Stimulated activated CD8-positive, alpha-beta memory T cell treated with anti-CD3 and anti-CD28 coated beads, Interleukin-7, amount 100 ng/mL, for 48 hours (primary cell): ENCODE data around the gene PPP1R1C.

Experiments used
- DNase-seq, 2 donors: peaks; one replicate each; pipeline ENCODE4 v3.0.0-alpha.2; 2020; ENCODE audit warnings: low read depth in 1 of 2; ENCODE audit errors: extremely low read depth in 1 of 2

The PPP1R1C gene

GRCh38 chr2:182058056-182058455 is 72.4 kb downstream of the PPP1R1C start:
- DNase-seq = no peak

GRCh38 chr2:182061739-182062138 is 76.1 kb downstream of the PPP1R1C start:
- no peak for DNase-seq

- no peak for DNase-seq
Measured at GRCh38 chr2:182062329-182062972, 76.8 kb downstream of the PPP1R1C start.

- no peak for DNase-seq
Measured at GRCh38 chr2:182064019-182064778, 78.5 kb downstream of the PPP1R1C start.

DNA sequence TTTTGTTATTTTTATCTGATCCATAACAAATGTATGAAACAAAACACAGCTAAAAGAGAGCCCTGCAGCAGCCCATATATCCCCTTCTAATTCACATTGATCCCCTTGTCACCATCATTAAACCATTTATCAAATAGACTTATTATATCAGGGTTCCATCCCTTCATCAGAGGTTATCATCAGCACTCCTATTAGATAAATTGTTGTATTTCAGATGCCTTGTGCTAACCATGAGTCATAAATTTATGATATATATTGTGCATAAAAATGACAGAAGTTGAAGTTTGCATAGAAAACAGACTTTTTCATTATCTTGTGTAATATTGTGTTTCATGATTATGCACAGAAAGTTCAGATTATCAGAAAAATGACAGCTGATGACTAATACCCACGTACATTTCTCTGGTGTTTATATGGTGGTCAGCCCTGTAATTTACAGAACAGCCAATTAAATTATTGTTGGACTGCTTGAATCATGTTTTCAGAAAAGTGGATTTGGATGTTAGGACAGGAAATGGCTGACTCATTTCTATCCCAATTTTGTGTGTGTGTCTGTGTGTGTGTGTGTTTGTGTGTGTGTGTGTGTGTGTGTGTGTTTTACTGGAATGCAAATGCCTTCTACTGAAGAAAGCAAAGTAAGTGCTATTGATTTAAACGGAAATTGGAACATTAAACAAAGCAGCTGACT is 80.9 kb downstream of the PPP1R1C start:
- DNase-seq = no peak

- DNase-seq = no peak
Measured at GRCh38 chr2:182067393-182067792, 81.7 kb downstream of the PPP1R1C start.

GRCh38 chr2:182068811-182069210 is 83.2 kb downstream of the PPP1R1C start:
- no peak for DNase-seq

- DNase-seq = no peak
Measured at GRCh38 chr2:182069416-182069815, 83.8 kb downstream of the PPP1R1C start.

- DNase-seq = no peak
Measured at GRCh38 chr2:182069908-182070307, 84.3 kb downstream of the PPP1R1C start.

DNA sequence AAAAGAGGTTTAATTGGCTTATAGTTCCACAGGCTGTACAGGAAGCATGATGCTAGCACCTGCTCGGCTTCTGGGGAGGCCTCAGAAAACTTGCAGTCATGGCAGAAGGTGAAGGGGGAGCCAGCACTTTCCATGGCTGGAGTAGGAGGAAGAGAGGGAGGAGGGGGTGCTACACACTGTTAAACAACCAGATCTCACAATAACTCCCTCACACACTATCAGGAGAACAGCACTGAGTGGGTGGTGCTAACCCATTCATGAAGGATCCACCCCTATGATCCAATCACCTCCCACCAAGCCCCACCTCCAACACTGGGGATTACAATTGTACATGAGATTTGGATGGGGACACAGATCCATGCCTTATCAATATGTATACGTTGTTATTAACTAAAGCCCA is 85.1 kb downstream of the PPP1R1C start:
- no peak for DNase-seq

GRCh38 chr2:182072861-182073260 is 87.2 kb downstream of the PPP1R1C start:
- DNase-seq = no peak

DNA sequence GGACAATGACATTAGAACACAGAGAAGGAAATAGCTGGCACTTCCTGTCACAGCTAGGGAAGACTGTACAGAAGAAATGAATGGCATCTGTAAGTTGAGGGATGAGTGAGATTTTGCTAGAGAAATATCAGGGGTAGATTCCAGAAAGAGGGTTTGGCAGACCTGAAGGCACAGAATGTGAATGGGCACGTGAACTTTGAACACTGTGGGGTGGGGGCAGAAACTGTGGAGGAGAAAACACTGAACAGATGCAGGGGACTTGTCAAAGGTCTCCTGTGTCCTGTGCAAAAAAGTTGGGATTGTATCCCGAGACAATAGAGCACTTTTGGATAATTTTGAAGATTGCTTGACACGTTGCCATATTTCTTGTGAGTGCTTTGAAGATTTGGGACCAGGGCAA is 88.0 kb downstream of the PPP1R1C start:
- no peak for DNase-seq

GRCh38 chr2:182077023-182077422 is 91.4 kb downstream of the PPP1R1C start:
- DNase-seq = no peak

GRCh38 chr2:182077448-182078142 is 91.9 kb downstream of the PPP1R1C start:
- no peak for DNase-seq

- no peak for DNase-seq
Measured at GRCh38 chr2:182078988-182079602, 93.4 kb downstream of the PPP1R1C start.

DNA sequence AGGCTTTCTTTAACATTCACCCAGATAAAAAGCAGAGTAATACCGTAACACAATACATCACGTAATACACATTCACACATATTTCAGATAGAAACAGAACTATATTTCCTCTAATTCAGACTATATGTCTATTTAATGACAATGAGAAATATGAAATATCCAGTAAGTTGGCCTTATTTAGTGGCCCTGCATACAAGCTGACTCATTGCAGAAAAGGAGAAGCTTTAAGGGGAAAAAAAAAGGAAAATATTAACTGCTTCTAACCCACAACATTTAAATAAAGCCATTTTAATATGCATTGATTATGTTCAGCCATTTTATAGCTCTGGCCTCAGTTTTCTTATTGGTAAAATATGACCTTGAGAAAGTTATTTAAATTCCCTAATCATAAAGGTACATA is 94.8 kb downstream of the PPP1R1C start:
- no peak for DNase-seq

DNA sequence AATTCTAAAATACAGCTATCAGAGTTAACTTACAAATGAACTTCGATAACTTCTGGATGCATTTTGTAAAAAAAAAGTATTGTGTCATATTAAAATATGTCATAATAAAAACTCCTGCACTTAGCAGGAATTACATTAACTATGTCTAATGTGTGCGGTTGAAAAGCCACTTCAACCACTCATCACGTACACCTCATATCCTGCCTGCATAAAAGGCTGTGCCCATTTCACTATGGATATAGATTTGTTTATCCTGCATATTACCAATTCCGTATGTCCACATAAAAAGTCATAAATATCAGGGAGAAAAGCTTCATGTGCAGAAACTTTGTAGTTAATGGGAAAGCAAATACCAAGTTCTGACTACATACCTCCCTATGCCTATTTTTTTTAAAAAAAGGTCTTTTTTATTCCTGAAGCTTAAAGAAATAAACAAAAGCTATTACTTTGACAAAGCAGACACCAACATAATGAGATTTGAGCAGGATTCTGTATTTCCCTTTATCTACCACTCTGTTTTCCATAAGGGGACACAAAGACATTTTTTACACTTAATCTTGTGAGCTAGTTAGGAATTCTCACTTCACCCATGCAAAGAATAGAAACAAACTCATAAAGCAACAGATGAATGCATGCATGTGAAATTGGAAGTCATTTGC is 96.1 kb downstream of the PPP1R1C start:
- no peak for DNase-seq

DNA sequence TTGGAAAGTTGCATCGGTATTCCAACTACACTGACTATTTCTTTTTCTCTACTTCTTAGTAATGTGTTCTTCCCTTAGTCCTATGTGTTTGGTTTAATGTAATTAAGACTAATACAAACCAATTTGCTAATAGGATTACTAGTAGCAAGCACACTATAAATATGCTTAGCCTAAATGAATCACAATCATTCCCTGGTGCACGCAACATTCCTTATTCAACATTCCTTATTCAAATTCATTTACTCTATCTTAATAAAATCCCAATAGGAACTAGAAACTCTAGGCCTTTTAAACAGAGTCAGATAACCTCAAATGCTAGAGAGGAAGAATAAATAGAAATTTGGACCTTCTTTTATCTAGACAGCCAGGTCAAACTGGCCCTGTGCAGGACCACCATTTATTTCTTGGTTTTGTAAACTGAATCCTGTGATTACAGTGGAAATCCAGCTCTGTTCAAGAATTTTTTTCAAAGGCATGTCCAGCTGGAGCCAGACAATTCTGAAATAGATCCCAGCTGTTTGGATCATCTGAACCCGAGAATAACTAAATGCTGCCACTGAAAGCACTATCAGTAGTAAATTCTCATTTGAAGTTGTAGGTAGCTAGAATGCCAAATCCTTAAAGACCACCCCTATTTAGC is 103.1 kb downstream of the PPP1R1C start:
- DNase-seq = no peak

DNA sequence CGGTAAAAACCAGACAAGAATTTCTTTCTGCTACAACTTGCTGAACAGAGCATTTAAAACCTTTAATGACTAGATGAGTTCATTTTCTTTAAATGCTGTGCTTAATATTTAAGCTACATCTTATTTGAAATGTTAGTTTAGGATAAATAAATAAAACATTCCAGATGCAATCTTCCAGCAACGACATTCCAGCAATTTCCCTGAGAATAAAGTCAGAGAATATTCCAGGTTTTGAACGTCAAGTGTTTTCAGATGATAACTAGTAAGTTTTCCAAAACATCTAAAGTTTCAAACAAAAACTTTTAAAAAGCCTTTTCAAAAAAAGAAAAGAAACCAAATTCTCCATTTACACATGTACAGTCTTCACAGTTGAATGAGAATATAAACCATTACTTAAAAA is 104.8 kb downstream of the PPP1R1C start:
- DNase-seq = no peak

DNA sequence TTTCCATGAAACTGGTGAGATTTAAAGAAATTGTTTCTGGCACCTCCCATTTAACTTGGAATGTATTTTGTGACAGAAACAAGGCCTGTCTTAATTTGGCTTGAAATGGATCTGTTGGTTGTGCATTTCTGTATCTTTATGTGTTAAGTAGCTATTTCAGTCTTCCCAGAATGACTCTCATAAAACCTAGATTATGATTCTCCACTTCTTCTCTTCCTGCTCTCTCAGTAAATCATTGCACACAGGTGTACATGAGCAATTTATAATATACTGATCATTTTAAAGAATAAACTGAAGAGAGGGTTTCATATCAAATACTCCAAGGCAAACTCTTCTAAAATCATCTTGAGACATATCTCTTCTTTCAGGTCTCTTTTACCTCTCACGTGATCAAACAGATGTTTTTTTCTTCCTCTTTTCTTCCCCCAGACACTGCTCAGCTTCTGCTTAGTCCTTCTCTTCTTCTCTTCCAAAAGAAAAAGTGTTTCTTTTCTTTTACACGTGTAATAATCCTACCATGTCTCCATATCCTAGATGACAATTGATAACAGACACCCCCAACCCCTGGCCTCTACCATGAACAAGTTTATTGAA is 112.0 kb downstream of the PPP1R1C start:
- no peak for DNase-seq
